Pancreas (tissue), 10 donors: ENCODE results near the gene LZTS3. TPM values are rescaled to one million over a fixed set of nuclear protein-coding genes. Genes with fewer than 3 reads are reported as not detected.
A peak's percentile ranks its signal among the peaks of the same experiment; 100 is the strongest.

Source experiments
- ATAC-seq, 4 donors: fragments of 200-7000 bp; cut with Tn5 transposase; one replicate each; pipeline versions ENCODE4 v1.8.0 to v1.9.1; 2020; ENCODE audit warnings: mild to moderate bottlenecking in 4 of 4, moderate library complexity in 4 of 4
- DNase-seq, 6 donors: peaks; one replicate each; pipeline ENCODE4 v3.0.0-alpha.2; 2020
- FAIRE-seq: peaks from 2 replicates; lab custom pipeline; 2012; peaks lifted over from hg19 to GRCh38; lab: Jason Lieb, UNC
- H3K27ac ChIP-seq, 4 donors: fragments of 200-600 bp; sonication (generic); 1 replicate in 3 of 4; 2 replicates in 1 of 4; pipeline versions ENCODE4 v1.5.0 to v1.8.0; 2020
- H3K27me3 ChIP-seq, 4 donors: fragments of 200-600 bp; one replicate each; pipeline ENCODE4 v1.8.0; 2021
- H3K36me3 ChIP-seq, 3 donors: fragments of 200-600 bp; sonication (generic) in 1 of 3; one replicate each; pipeline versions ENCODE4 v1.5.0 to v1.8.0; 2020 to 2021
- H3K4me1 ChIP-seq, 3 donors: fragments of 200-600 bp; one replicate each; pipeline ENCODE4 v1.8.0; 2021
- H3K4me3 ChIP-seq, 4 donors: fragments of 200-600 bp; sonication (generic) in 2 of 4; one replicate each; pipeline versions ENCODE4 v1.5.0 to v1.8.0; 2020 to 2021
- H3K9me3 ChIP-seq, 4 donors: fragments of 200-600 bp; one replicate each; pipeline ENCODE4 v1.8.0; 2021
- WGBS, 2 donors: extraction: QIAGEN DNeasy Blood & Tissue Kit; methylation state at CpG; one replicate each; pipeline ENCODE4 v1.1.7; 2013; 5-methylcytosine and 5-hydroxymethylcytosine counted together
- intact Hi-C, 3 donors: fragments of 100-400 bp; cut with DNase I; formaldehyde crosslinking; loops; one replicate each; pipeline versions ENCODE4 v1.11.1 to v1.14.2; 2022
- polyA plus RNA-seq, 2 donors: library from polyadenylated mRNA; stranded (reverse); fragments of 200-250 nt; gene quantifications; one replicate each; pipeline ENCODE4 v1.2.3, GENCODE V29; 2013
- total RNA-seq, 6 donors: library from RNA; stranded (reverse); fragmentation: NEBNext Ultra II Directional in 4 of 6; extraction: Animal tissue kit (Norgen Biotek cat#: 25700) in 4 of 6; gene quantifications; one replicate each; pipeline versions ENCODE4 v1.2.1 to v1.2.4, GENCODE V29; 2021 to 2023
- TF ChIP-seq, protein P1 (sequence below), 4 donors: fragments of 200-600 bp; sonication (generic) in 3 of 4; IDR thresholded peaks; one replicate each; pipeline versions ENCODE4 v1.5.0 to v1.8.0; 2021; ENCODE audit warnings: antibody characterized with exemption in 4 of 4
- donor health status: healthy with polysubstance abuse.
- donor health status: DM: no; HTN: no; CAD: no; lungs with moderate emphysema.
- donor health status: DM: no; HTN: no; CAD: no.
- donor health status: control.
- donor health status: control.
- donor health status: Bipolar disorder and iron deficiency.
- donor health status: DM: yes; HTN: yes; CAD: no.
- donor health status: DM: no; HTN: no; CAD: no.
- donor health status: DM: no; HTN: no; CAD: no.
- donor health status: DM: yes; HTN: yes; CAD: no.

The LZTS3 gene
- total and polyA plus RNA-seq, 8 donors, result 17.5 to 30.5 (median 18.7) TPM

DNA sequence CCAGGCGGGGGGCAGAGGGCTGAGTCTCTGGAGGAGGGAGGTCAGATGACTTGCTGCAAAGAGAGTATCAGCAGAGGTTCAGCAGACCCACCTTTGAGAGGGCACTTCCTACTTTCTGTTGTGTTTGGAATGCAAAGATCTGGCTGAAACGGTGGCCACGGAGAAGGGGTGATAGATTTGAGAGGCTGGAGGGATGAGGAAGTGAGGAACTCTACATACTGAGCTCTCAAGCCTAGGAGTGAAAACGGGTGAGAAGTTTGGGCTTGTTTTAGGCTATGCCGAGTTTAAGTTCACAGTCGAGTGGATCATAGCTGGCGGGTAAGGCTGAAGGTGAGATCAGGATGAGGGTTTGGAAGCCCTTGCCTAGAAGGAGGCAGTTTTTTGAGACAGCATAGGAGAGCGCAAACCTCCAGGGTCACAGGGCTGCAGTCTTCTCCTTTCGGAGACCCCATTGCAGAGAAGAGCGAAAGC lies 35.5 kb upstream of the LZTS3 start:
- Histone ChIP-seq H3K27me3 (no peaks in the 10 kb centered on the region), H3K27ac (peak overlapping the region in 3 of 4 donors; percentile 65 to 74 (median 71)), H3K36me3 (no peaks in the 10 kb centered on the region), H3K4me1 (peaks cover 0 to 6% (median 4%) of the 10 kb centered on the region in 3 donors), H3K4me3 (peak overlapping the region; percentile 81 to 90 (median 82)), H3K9me3 (no peaks in the 10 kb centered on the region)
- ATAC-seq, result peak in 1 of 4 donors; percentile 2
- TF ChIP-seq, protein P1, sequence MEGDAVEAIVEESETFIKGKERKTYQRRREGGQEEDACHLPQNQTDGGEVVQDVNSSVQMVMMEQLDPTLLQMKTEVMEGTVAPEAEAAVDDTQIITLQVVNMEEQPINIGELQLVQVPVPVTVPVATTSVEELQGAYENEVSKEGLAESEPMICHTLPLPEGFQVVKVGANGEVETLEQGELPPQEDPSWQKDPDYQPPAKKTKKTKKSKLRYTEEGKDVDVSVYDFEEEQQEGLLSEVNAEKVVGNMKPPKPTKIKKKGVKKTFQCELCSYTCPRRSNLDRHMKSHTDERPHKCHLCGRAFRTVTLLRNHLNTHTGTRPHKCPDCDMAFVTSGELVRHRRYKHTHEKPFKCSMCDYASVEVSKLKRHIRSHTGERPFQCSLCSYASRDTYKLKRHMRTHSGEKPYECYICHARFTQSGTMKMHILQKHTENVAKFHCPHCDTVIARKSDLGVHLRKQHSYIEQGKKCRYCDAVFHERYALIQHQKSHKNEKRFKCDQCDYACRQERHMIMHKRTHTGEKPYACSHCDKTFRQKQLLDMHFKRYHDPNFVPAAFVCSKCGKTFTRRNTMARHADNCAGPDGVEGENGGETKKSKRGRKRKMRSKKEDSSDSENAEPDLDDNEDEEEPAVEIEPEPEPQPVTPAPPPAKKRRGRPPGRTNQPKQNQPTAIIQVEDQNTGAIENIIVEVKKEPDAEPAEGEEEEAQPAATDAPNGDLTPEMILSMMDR (IDR thresholded peaks at IDR 0.05), result no peak
- intact Hi-C loops, result no loop called here
- 4 to 7% methylated on average over 10 of the region's 10 CpGs for WGBS, 2 donors
- DNase-seq, result no peak
- no peak for FAIRE-seq

DNA sequence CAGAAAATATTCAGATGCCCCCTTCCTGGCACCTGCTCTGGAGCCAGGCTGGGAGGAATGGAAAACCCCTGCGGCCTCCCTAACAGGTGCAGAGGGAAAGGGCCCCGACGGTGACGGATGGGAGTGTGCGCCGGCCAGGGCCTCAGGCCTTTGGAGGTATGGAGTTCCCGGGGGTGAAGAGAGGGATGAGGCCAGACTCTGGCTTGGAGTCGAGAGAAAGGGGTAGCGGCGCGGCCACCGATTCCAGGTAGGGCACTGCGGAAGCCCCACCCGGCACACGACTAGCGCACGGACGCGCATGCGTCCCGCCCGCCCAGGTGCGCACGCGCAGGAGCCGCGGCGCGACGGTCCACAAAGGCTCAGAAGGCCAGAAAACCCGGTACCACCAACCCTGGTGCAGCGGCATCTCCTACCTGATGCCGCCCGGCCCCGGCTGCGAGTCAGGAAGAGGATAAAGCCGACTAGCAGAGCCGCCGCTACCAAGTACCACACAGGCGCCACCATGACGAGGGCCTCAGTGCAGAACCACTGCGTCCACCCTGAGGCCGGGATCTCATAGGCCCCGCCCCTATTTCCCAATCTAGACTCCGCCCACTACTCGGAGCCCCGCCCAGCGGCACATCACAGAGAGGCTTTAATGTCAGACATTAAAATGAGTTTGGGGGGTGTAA lies 30.9 kb upstream of the LZTS3 start, which contains the start of gene DDRGK1:
TSS of gene DDRGK1 (minus strand) at position 559 of the 671 bp plus-strand sequence. CDS start at position 504, 55 bp downstream.
- peak; percentile 90 to 95 (median 92) for ATAC-seq
- peak; percentile 79 to 95 (median 90) for DNase-seq
- peak within 1 kb of the TSS; percentile 74 to 86 (median 84) for H3K27ac ChIP-seq
- no peaks in the 10 kb centered on the region for H3K27me3 ChIP-seq
- peaks cover 0 to 16% (median 9%) of the 10 kb centered on the region in 3 donors for H3K36me3 ChIP-seq
- H3K4me3 ChIP-seq, result peak within 1 kb of the TSS; percentile 58 to 79 (median 68)
- 0% methylated on average over 32 to 48 of the region's 48 CpGs for WGBS, 2 donors
- TF ChIP-seq, protein P1 (IDR thresholded peaks at IDR 0.05), result no peak
- no peaks in the 10 kb centered on the region for H3K9me3 ChIP-seq
- intact Hi-C loops, result no loop called here
- H3K4me1 ChIP-seq, result peaks cover 0 to 13% (median 0%) of the 10 kb centered on the region in 3 donors
- no peak for FAIRE-seq

DNA sequence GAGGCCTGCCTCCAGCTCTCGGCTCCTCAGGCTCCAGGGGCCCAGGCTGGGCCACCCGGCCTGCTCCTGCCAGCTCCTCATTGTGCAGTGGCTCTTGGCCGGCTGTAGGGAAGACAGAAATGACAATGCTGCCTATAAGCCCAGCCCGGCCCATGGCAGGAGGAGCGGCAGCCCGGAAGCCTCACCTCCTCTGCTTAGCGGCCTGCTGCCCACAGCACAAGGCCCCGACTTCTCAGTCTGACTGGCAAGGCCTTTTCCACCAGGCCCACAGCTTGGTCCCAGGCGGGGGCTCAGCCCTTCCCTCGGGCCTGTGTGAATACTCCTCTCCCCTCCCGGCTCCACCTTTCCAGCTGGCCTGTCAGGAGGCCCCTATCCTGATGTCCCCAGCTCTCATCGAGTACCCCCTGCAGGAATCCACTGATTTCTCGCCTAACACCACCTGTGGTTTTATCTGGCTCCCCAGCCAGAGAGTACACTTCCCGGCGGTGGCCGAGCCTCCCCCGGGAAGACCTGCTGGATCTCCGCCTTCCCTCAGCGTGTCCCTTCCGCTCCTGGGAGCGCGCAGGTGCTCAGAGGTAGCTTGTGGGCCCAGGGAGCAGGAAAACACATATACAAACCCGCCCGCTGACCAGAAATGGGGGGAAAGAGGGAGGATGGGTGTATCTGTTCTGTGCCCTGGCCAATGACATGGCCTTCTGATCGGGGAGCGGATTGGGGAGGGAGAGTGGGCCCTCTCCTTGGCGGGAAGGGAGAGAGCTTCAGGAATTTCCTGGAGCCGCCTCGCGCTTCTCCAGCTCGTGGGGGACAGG lies 30.2 kb upstream of the LZTS3 start:
- Histone ChIP-seq H3K4me1 (peaks cover 0 to 11% (median 0%) of the 10 kb centered on the region in 3 donors), H3K9me3 (no peaks in the 10 kb centered on the region), H3K4me3 (peak overlapping the region; percentile 58 to 79 (median 68)), H3K36me3 (peaks cover 0 to 23% (median 9%) of the 10 kb centered on the region in 3 donors), H3K27me3 (no peaks in the 10 kb centered on the region), H3K27ac (peak overlapping the region; percentile 74 to 86 (median 84))
- FAIRE-seq (no peak), DNase-seq (peak; percentile 38 to 73 (median 52)), ATAC-seq (peak; percentile 49 to 59 (median 56))
- WGBS, 2 donors, result 2 to 4% methylated on average over 30 to 31 of the region's 31 CpGs
- intact Hi-C loops, result no loop called here
- TF ChIP-seq, protein P1 (IDR thresholded peaks at IDR 0.05), result no peak

DNA sequence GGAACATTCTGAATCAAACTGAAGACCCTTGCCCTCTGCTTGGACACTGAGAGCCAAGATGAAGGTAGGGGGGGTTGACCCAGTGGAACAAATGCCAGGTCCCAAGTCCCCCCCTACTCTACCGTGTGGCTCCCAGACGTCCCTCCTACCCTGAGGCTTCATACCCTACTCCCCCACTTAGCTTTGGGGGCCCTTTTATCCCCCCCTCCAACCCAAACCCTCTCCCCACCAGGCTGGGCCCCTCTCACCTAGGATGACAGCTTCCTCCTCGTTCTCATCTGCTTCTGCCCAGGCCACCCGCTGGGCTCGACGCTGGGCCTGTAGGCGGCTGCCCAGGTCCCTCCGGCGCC lies 29.6 kb upstream of the LZTS3 start:
- Histone ChIP-seq H3K27ac (peak overlapping the region; percentile 74 to 86 (median 84)), H3K27me3 (no peaks in the 10 kb centered on the region), H3K36me3 (peaks cover 0 to 23% (median 9%) of the 10 kb centered on the region in 3 donors), H3K4me3 (peak overlapping the region; percentile 58 to 79 (median 68)), H3K9me3 (no peaks in the 10 kb centered on the region), H3K4me1 (peaks cover 0 to 7% (median 0%) of the 10 kb centered on the region in 3 donors)
- ATAC-seq (peak in 2 of 4 donors; percentile 16), FAIRE-seq (no peak), DNase-seq (no peak)
- WGBS, 2 donors, result 13 to 27% methylated on average over 9 of the region's 9 CpGs
- TF ChIP-seq, protein P1 (IDR thresholded peaks at IDR 0.05), result no peak
- intact Hi-C loops, result no loop called here
